Gastrocnemius medialis (tissue), 4 donors: ENCODE data around the gene PRTN3. TPM values are rescaled to one million over a fixed set of nuclear protein-coding genes. Genes with fewer than 3 reads are reported as not detected.

Source experiments
- ATAC-seq, 2 donors: fragments of 150-250 bp; one replicate each; pipeline ENCODE4 v1.9.1; 2016
- DNase-seq, 2 donors: peaks; one replicate each; pipeline ENCODE4 v3.0.0-alpha.2; 2019
- H3K27ac ChIP-seq, 4 donors: fragments of 200-600 bp; sonication (generic); 1 replicate in 1 of 4; 2 replicates in 3 of 4; pipeline ENCODE4 v1.5.1; 2016 to 2018; ENCODE audit warnings: mild to moderate bottlenecking in 2 of 4, moderate library complexity in 1 of 4
- H3K27me3 ChIP-seq, 3 donors: fragments of 200-600 bp; sonication (generic) in 2 of 3; 1 replicate in 1 of 3; 2 replicates in 2 of 3; pipeline versions ENCODE4 v1.5.1 to v1.6.0; 2016 to 2019; ENCODE audit warnings: mild to moderate bottlenecking in 1 of 3, moderate library complexity in 1 of 3
- H3K36me3 ChIP-seq, 2 donors: fragments of 200-600 bp; sonication (generic) in 1 of 2; one replicate each; pipeline ENCODE4 v1.5.1; 2017 to 2018
- H3K4me1 ChIP-seq, 2 donors: fragments of 200-600 bp; sonication (generic) in 1 of 2; one replicate each; pipeline ENCODE4 v1.5.1; 2016 to 2017; ENCODE audit warnings: mild to moderate bottlenecking in 2 of 2
- H3K4me3 ChIP-seq, 4 donors: fragments of 200-600 bp; sonication (generic) in 3 of 4; 1 replicate in 1 of 4; 2 replicates in 3 of 4; pipeline ENCODE4 v1.5.1; 2016 to 2019; ENCODE audit warnings: mild to moderate bottlenecking in 2 of 4
- H3K9me3 ChIP-seq, 3 donors: fragments of 200-600 bp; sonication (generic) in 2 of 3; 1 replicate in 1 of 3; 2 replicates in 2 of 3; pipeline ENCODE4 v1.5.1; 2016 to 2019
- CTCF ChIP-seq, 5 experiments: fragments of 450-650 bp in 3 of 5; fragments of 200-600 bp in 2 of 5; sonication (generic) in 2 of 5; IDR thresholded peaks in 4 of 5; conservative IDR thresholded peaks in 1 of 5; 1 replicate in 4 of 5; 2 replicates in 1 of 5; pipeline ENCODE4 v1.5.1; 2016 to 2019; ENCODE audit warnings: antibody characterized with exemption in 5 of 5, mild to moderate bottlenecking in 3 of 5, moderate library complexity in 3 of 5
- POLR2A ChIP-seq, 2 donors: fragments of 450-650 bp; IDR thresholded peaks; one replicate each; pipeline ENCODE4 v1.6.1; 2017; ENCODE audit warnings: antibody characterized with exemption in 2 of 2, mild to moderate bottlenecking in 2 of 2, moderate library complexity in 2 of 2
- in situ Hi-C, 4 donors: fragments of 200-750 bp; cut with MboI; loops; one replicate each; pipeline versions ENCODE4 v1.15.0 to v1.8.0; 2017; ENCODE audit warnings: low sequenced_read_pairs in 4 of 4
- intact Hi-C: fragments of 100-400 bp; cut with DNase I; formaldehyde crosslinking; loops from one replicate; pipeline ENCODE4 v1.15.1; 2023; ENCODE audit warnings: low total_unique reads
- total RNA-seq, 4 donors: library from RNA; depleted of rRNA; stranded (reverse); fragments of >200 nt; gene quantifications; one replicate each; pipeline versions ENCODE4 v1.1.0 to v1.2.3, GENCODE V29; 2016

The PRTN3 gene
- total RNA-seq, 4 donors from 2014 or later = 0.51 TPM; not detected in 3

GRCh38 chr19:881385-882071, 40.7 kb downstream of the PRTN3 start:
- intact Hi-C loops = no loop called here
- Histone ChIP-seq H3K4me1 (no peaks in the 10 kb centered on the region), H3K27me3 (no peaks in the 10 kb centered on the region), H3K9me3 (no peaks in the 10 kb centered on the region), H3K36me3 (peaks cover 0 to 70% of the 10 kb centered on the region in 2 donors), H3K27ac (no peak overlapping the region), H3K4me3 (no peak overlapping the region)
- in situ Hi-C loops = no loop called here
- DNase-seq = no peak
- no peak for ATAC-seq
- TF ChIP-seq POLR2A (IDR thresholded peaks at IDR 0.05) (no peak), CTCF (IDR thresholded peaks at IDR 0.05 in 4 of 5, conservative IDR thresholded peaks at IDR 0.05 in 1 of 5) (no peak)

GRCh38 chr19:882871-883497, 42.2 kb downstream of the PRTN3 start:
- Histone ChIP-seq H3K9me3 (no peaks in the 10 kb centered on the region), H3K36me3 (peaks cover 0 to 74% of the 10 kb centered on the region in 2 donors), H3K27me3 (no peaks in the 10 kb centered on the region), H3K4me1 (no peaks in the 10 kb centered on the region), H3K27ac (no peak overlapping the region), H3K4me3 (no peak overlapping the region)
- intact Hi-C loops = no loop called here
- DNase-seq (no peak), ATAC-seq (no peak)
- in situ Hi-C loops = no loop called here
- TF ChIP-seq POLR2A (IDR thresholded peaks at IDR 0.05) (no peak), CTCF (IDR thresholded peaks at IDR 0.05 in 4 of 5, conservative IDR thresholded peaks at IDR 0.05 in 1 of 5) (no peak)

- no peak for TF ChIP-seq POLR2A (IDR thresholded peaks at IDR 0.05)
- TF ChIP-seq CTCF (IDR thresholded peaks at IDR 0.05 in 4 of 5, conservative IDR thresholded peaks at IDR 0.05 in 1 of 5) = no peak
- intact Hi-C loops = no loop called here
- no peaks in the 10 kb centered on the region for H3K9me3 ChIP-seq
- no peak for ATAC-seq
- H3K4me3 ChIP-seq = no peak overlapping the region
- H3K36me3 ChIP-seq = peaks cover 0 to 74% of the 10 kb centered on the region in 2 donors
- in situ Hi-C loops = no loop called here
- no peak overlapping the region for H3K27ac ChIP-seq
- H3K27me3 ChIP-seq = no peaks in the 10 kb centered on the region
- no peak for DNase-seq
- no peaks in the 10 kb centered on the region for H3K4me1 ChIP-seq
Measured at GRCh38 chr19:883661-884211, 42.9 kb downstream of the PRTN3 start.

GRCh38 chr19:884420-885211, 43.8 kb downstream of the PRTN3 start:
- H3K4me1 ChIP-seq = no peaks in the 10 kb centered on the region
- no peak overlapping the region for H3K27ac ChIP-seq
- no peak for TF ChIP-seq POLR2A (IDR thresholded peaks at IDR 0.05)
- TF ChIP-seq CTCF (IDR thresholded peaks at IDR 0.05 in 4 of 5, conservative IDR thresholded peaks at IDR 0.05 in 1 of 5) = no peak
- no peaks in the 10 kb centered on the region for H3K9me3 ChIP-seq
- ATAC-seq = no peak
- no peaks in the 10 kb centered on the region for H3K27me3 ChIP-seq
- no peak overlapping the region for H3K4me3 ChIP-seq
- no peak for DNase-seq
- in situ Hi-C loops = no loop called here
- intact Hi-C loops = no loop called here
- H3K36me3 ChIP-seq = peaks cover 0 to 77% of the 10 kb centered on the region in 2 donors
